ENCODE results near the gene ATP6V0A1. TPM values are rescaled to one million over a fixed set of nuclear protein-coding genes. Genes with fewer than 3 reads are reported as not detected.
A peak's percentile ranks its signal among the peaks of the same experiment; 100 is the strongest.

Gene ATP6V0A1
- total RNA-seq, 1 donor from 2014 or later, result 31.1 TPM

- intact Hi-C loops (cut with DNase I), result no loop called here
- DNase-seq (ENCODE audit: missing footprints) (no peak), ATAC-seq (no peak)
These were observed 104.9 kb downstream of the ATP6V0A1 start for GRCh38 chr17:42563543-42563942.

- no peak for ATAC-seq
- intact Hi-C loops (cut with DNase I), result no loop called here
- DNase-seq (ENCODE audit: missing footprints), result no peak
These were observed 105.3 kb downstream of the ATP6V0A1 start for GRCh38 chr17:42563950-42564349.

GRCh38 chr17:42564815-42565522 lies 106.3 kb downstream of the ATP6V0A1 start:
- DNase-seq (ENCODE audit: missing footprints), result no peak
- intact Hi-C loops (cut with DNase I), result loop anchor here (5.0 kb wide), 1 partner anchor 42 kb away; the partner anchor contains the start of genes RETREG3 and TUBG1
- no peak for ATAC-seq

- intact Hi-C loops (cut with DNase I), result loop anchor here (5.0 kb wide), 1 partner anchor 42 kb away; the partner anchor contains the start of genes RETREG3 and TUBG1
- DNase-seq (ENCODE audit: missing footprints), result no peak
- no peak for ATAC-seq
These were observed 107.0 kb downstream of the ATP6V0A1 start for GRCh38 chr17:42565523-42566214.

- no peak for DNase-seq (ENCODE audit: missing footprints)
- ATAC-seq, result no peak
- intact Hi-C loops (cut with DNase I), result loop anchor here (5.0 kb wide), 1 partner anchor 41 kb away; the partner anchor contains the start of genes RETREG3 and TUBG1
These were observed 107.7 kb downstream of the ATP6V0A1 start for GRCh38 chr17:42566215-42566882.

GRCh38 chr17:42566883-42567573 lies 108.3 kb downstream of the ATP6V0A1 start, which contains the start of gene MLX:
Gene MLX (plus strand): TSS chr17:42567100. CDS start chr17:42567125, 25 bp downstream.
- intact Hi-C loops (cut with DNase I), result loop anchor here (5.0 kb wide), 1 partner anchor 40 kb away; the partner anchor contains the start of genes RETREG3 and TUBG1
- ATAC-seq, result peak; percentile 85
- peak; percentile 98 for DNase-seq (ENCODE audit: missing footprints)

- no peak for ATAC-seq
- no peak for DNase-seq (ENCODE audit: missing footprints)
- intact Hi-C loops (cut with DNase I), result loop anchor here (5.0 kb wide), 1 partner anchor 39 kb away; the partner anchor contains the start of genes RETREG3 and TUBG1
These were observed 109.8 kb downstream of the ATP6V0A1 start for GRCh38 chr17:42568341-42569111.

GRCh38 chr17:42571435-42572225 lies 113.0 kb downstream of the ATP6V0A1 start:
- no peak for ATAC-seq
- intact Hi-C loops (cut with DNase I), result loop anchor here (10.0 kb wide), 1 partner anchor 253 kb away; the partner anchor contains the start of gene BECN1
- DNase-seq (ENCODE audit: missing footprints), result no peak

Small RNAs within 50 kb of the gene (microRNA-seq; reads per million reads assigned to microRNA genes)
- gene MIR5010 (1.8 reads per million), gene MIR548AT (not detected)

Other genes starting within 250 kb of the ATP6V0A1 start
- gene STAT5B, start 182.5 kb upstream of the ATP6V0A1 start, total RNA-seq, result 32.9 TPM
- gene STAT5A, start 170.4 kb upstream of the ATP6V0A1 start, total RNA-seq, result 14.6 TPM
- gene STAT3, start 70.4 kb upstream of the ATP6V0A1 start, total RNA-seq, result 183 TPM
- gene CAVIN1, start 35.6 kb upstream of the ATP6V0A1 start, total RNA-seq, result 240 TPM
- 8.6 TPM for gene NAGLU, start 77.4 kb downstream of the ATP6V0A1 start, total RNA-seq
- 1.4 TPM for gene HSD17B1, start 94.0 kb downstream of the ATP6V0A1 start, total RNA-seq
- 45.6 TPM for gene COASY, start 103.3 kb downstream of the ATP6V0A1 start, total RNA-seq
- gene MLX, start 108.2 kb downstream of the ATP6V0A1 start, total RNA-seq, result 65.9 TPM
- 3.4 TPM for gene PSMC3IP, start 118.9 kb downstream of the ATP6V0A1 start, total RNA-seq
- 22.5 TPM for gene RETREG3, start 150.5 kb downstream of the ATP6V0A1 start, total RNA-seq
- 54.3 TPM for gene TUBG1, start 150.8 kb downstream of the ATP6V0A1 start, total RNA-seq
- gene TUBG2, start 200.4 kb downstream of the ATP6V0A1 start, total RNA-seq, result 15.0 TPM
- 26.1 TPM for gene PLEKHH3, start 218.1 kb downstream of the ATP6V0A1 start, total RNA-seq
- gene CCR10, start 223.0 kb downstream of the ATP6V0A1 start, total RNA-seq, result 1.5 TPM
- gene CNTNAP1, start 223.7 kb downstream of the ATP6V0A1 start, total RNA-seq, result 7.3 TPM